HepG2 (cell line): ENCODE measurements around the gene TRAPPC1. TPM values are rescaled to one million over a fixed set of nuclear protein-coding genes. Genes with fewer than 3 reads are reported as not detected.

ENCODE experiments used
- ARNTL ChIP-seq: sonication (generic); formaldehyde crosslinking; IDR thresholded peaks from 2 replicates; pipeline ENCODE4 v1.4.0; 2020; ENCODE audit warnings: mild to moderate bottlenecking, missing genetic modification reagents
- CC2D1A ChIP-seq: sonication (generic); formaldehyde crosslinking; IDR thresholded peaks from 2 replicates; pipeline ENCODE4 v1.8.1; 2023; ENCODE audit warnings: mild to moderate bottlenecking, missing genetic modification reagents
- DMAP1 ChIP-seq: IDR thresholded peaks from 2 replicates; pipeline ENCODE4 v1.6.1; 2016
- EEA1 ChIP-seq: sonication (generic); formaldehyde crosslinking; IDR thresholded peaks from 2 replicates; pipeline ENCODE4 v1.5.1; 2020; ENCODE audit warnings: mild to moderate bottlenecking, missing genetic modification reagents, borderline replicate concordance
- HMGXB4 ChIP-seq, 2 experiments: sonication (generic) in 1 of 2; formaldehyde crosslinking in 1 of 2; IDR thresholded peaks; 2 replicates each; pipeline versions ENCODE4 v1.4.0 to v1.6.1; 2018 to 2020; ENCODE audit warnings: missing genetic modification reagents in 2 of 2, borderline replicate concordance in 1 of 2, low read depth in 1 of 2, mild to moderate bottlenecking in 1 of 2, missing biosample characterization in 1 of 2
- KDM4B ChIP-seq: sonication (generic); formaldehyde crosslinking; IDR thresholded peaks from 2 replicates; pipeline ENCODE4 v1.4.0; 2020; ENCODE audit warnings: missing genetic modification reagents
- KLF11 ChIP-seq: IDR thresholded peaks from 2 replicates; pipeline ENCODE4 v1.6.1; 2016; ENCODE audit warnings: missing compliant biosample characterization
- MEIS1 ChIP-seq: sonication (generic); formaldehyde crosslinking; IDR thresholded peaks from 2 replicates; pipeline ENCODE4 v1.9.0; 2021; ENCODE audit warnings: mild to moderate bottlenecking, missing genetic modification reagents, moderate library complexity, borderline replicate concordance
- RBM39 ChIP-seq: fragments of 200-400 bp; formaldehyde crosslinking; IDR thresholded peaks from one replicate; pipeline ENCODE4 v1.6.1; 2018; ENCODE audit warnings: antibody characterized with exemption, mild to moderate bottlenecking, low read depth, low read length; ENCODE audit not compliant: poor library complexity, severe bottlenecking
- SIX4 ChIP-seq: sonication (generic); formaldehyde crosslinking; IDR thresholded peaks from 2 replicates; pipeline ENCODE4 v1.4.0; 2020; ENCODE audit warnings: missing genetic modification reagents
- XBP1 ChIP-seq: sonication (generic); formaldehyde crosslinking; IDR thresholded peaks from 2 replicates; pipeline ENCODE4 v1.5.0; 2020; ENCODE audit warnings: missing genetic modification reagents
- ZKSCAN5 ChIP-seq: sonication (generic); formaldehyde crosslinking; IDR thresholded peaks from 2 replicates; pipeline ENCODE4 v1.5.1; 2020; ENCODE audit warnings: mild to moderate bottlenecking, missing genetic modification reagents
- ZNF160 ChIP-seq: sonication (generic); formaldehyde crosslinking; IDR thresholded peaks from 2 replicates; pipeline ENCODE4 v1.8.0; 2022; ENCODE audit warnings: mild to moderate bottlenecking, inconsistent platforms, missing genetic modification reagents
- ZNF546 ChIP-seq: sonication (generic); formaldehyde crosslinking; conservative IDR thresholded peaks from 2 replicates; pipeline ENCODE4 v1.8.1; 2023; ENCODE audit warnings: mild to moderate bottlenecking, missing genetic modification reagents
- ZNF549 ChIP-seq: sonication (generic); formaldehyde crosslinking; IDR thresholded peaks from 2 replicates; pipeline ENCODE4 v1.5.0; 2020; ENCODE audit warnings: missing genetic modification reagents
- ZNF670 ChIP-seq: sonication (generic); formaldehyde crosslinking; IDR thresholded peaks from 2 replicates; pipeline ENCODE4 v1.8.0; 2022; ENCODE audit warnings: mild to moderate bottlenecking, missing genetic modification reagents, borderline replicate concordance
- ZNF746 ChIP-seq: sonication (generic); formaldehyde crosslinking; IDR thresholded peaks from 2 replicates; pipeline ENCODE4 v1.8.0; 2022; ENCODE audit warnings: mild to moderate bottlenecking, missing genetic modification reagents
- ZNF792 ChIP-seq: IDR thresholded peaks from 2 replicates; pipeline ENCODE4 v1.6.1; 2016
- ZNF83 ChIP-seq: sonication (generic); formaldehyde crosslinking; IDR thresholded peaks from 2 replicates; pipeline ENCODE4 v1.4.0; 2020; ENCODE audit warnings: missing genetic modification reagents, mild to moderate bottlenecking, borderline replicate concordance
- polyA plus RNA-seq, 8 experiments: library from polyadenylated mRNA; depleted of rRNA in 3 of 8; stranded (reverse) in 7 of 8; unstranded in 1 of 8; fragments of >200 nt; fragmentation: Illumina TruSeq in 4 of 8; extraction: Trizol in 4 of 8; gene quantifications; 2 replicates each; pipeline versions ENCODE4 v1.2.1 to v1.2.3, GENCODE V29; 2011 to 2016; ENCODE audit warnings: low read depth in 4 of 8, missing spikeins in 1 of 8, mixed read lengths in 1 of 8; ENCODE audit not compliant: insufficient read depth in 1 of 8
- total RNA-seq, 5 experiments: library from RNA; depleted of rRNA; stranded (reverse); fragments of >200 nt; fragmentation: Illumina TruSeq; extraction: Trizol; gene quantifications; 2 replicates each; pipeline ENCODE4 v1.2.3, GENCODE V29; 2016; ENCODE audit warnings: low read depth in 1 of 5
- TF ChIP-seq, protein P1 (sequence below): IDR thresholded peaks from 2 replicates; pipeline ENCODE4 v1.6.1; 2018; ENCODE audit warnings: missing genetic modification reagents
- TF ChIP-seq, protein P2 (sequence below): sonication (generic); formaldehyde crosslinking; IDR thresholded peaks from 2 replicates; pipeline ENCODE4 v1.4.0; 2020; ENCODE audit warnings: missing genetic modification reagents
- TF ChIP-seq, protein P3 (sequence below): sonication (generic); formaldehyde crosslinking; conservative IDR thresholded peaks from 2 replicates; pipeline ENCODE4 v1.8.0; 2022; ENCODE audit warnings: missing genetic modification reagents

The TRAPPC1 gene
- total and polyA plus RNA-seq, 2 of the 13 experiments (the other 11 are each of a cell fraction or from before 2014, with no cell fraction given) = 28.1 to 44.9 TPM

DNA sequence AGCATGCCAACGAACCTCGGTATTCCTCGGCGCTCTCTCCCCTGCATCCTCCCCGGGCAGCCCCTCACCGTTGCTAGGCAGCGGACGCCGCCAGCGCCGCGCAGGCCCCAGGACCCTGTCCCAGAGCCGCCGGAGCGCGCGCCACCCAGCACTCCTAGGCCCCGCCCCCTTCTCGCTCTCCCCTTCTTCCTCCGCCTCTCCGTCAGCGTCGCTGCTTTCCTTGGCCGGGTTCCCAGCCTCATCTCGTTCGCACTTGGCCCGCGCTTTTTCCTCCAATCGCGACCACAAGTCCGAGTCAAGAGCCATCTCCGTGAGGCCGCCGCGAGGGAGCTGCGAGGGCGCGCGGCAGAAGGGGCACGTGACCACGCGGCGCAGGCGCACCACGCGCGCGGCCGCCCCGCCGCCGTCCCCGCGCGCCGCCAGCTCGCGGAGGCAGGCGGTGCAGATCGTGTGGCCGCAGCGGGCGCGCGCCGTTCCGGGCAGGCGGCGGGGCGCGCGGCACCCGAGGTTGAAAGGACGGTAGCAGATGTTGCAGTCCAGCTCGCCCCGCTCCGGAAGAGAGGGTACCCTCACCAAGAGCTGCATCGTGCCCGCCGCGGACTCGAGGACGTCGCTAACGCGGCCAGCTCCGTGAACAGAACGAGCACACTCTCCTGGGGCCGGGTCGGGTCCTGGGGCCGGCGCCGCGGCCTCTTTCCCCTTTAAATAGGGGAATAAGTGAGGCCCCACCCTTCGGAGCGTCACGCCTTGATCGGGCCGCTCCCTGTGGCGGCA lies 15.9 kb downstream of the TRAPPC1 start, which contains the start of gene RNF227 (continued):
- no peak; a peak in 3 of 4 replicates for TF ChIP-seq HMGXB4 (CRISPR knock-in tag; IDR thresholded peaks at IDR 0.05; ENCODE audit: borderline replicate concordance in 1 of 2, low read depth in 1 of 2)
- peak; percentile 91 for TF ChIP-seq ZNF546 (CRISPR knock-in tag)
- no peak for TF ChIP-seq ZKSCAN5
- TF ChIP-seq, protein P1, sequence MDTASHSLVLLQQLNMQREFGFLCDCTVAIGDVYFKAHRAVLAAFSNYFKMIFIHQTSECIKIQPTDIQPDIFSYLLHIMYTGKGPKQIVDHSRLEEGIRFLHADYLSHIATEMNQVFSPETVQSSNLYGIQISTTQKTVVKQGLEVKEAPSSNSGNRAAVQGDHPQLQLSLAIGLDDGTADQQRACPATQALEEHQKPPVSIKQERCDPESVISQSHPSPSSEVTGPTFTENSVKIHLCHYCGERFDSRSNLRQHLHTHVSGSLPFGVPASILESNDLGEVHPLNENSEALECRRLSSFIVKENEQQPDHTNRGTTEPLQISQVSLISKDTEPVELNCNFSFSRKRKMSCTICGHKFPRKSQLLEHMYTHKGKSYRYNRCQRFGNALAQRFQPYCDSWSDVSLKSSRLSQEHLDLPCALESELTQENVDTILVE (CRISPR knock-in tag) = no peak; the same call in 1 of the 2 replicates
- TF ChIP-seq KLF11 (CRISPR knock-in tag) = no peak
- TF ChIP-seq ZNF160 (CRISPR knock-in tag) = peak; percentile 76; the same call in 1 of the 2 replicates
- peak; percentile 77; the same call in 1 of the 2 replicates for TF ChIP-seq EEA1
- TF ChIP-seq, protein P2, sequence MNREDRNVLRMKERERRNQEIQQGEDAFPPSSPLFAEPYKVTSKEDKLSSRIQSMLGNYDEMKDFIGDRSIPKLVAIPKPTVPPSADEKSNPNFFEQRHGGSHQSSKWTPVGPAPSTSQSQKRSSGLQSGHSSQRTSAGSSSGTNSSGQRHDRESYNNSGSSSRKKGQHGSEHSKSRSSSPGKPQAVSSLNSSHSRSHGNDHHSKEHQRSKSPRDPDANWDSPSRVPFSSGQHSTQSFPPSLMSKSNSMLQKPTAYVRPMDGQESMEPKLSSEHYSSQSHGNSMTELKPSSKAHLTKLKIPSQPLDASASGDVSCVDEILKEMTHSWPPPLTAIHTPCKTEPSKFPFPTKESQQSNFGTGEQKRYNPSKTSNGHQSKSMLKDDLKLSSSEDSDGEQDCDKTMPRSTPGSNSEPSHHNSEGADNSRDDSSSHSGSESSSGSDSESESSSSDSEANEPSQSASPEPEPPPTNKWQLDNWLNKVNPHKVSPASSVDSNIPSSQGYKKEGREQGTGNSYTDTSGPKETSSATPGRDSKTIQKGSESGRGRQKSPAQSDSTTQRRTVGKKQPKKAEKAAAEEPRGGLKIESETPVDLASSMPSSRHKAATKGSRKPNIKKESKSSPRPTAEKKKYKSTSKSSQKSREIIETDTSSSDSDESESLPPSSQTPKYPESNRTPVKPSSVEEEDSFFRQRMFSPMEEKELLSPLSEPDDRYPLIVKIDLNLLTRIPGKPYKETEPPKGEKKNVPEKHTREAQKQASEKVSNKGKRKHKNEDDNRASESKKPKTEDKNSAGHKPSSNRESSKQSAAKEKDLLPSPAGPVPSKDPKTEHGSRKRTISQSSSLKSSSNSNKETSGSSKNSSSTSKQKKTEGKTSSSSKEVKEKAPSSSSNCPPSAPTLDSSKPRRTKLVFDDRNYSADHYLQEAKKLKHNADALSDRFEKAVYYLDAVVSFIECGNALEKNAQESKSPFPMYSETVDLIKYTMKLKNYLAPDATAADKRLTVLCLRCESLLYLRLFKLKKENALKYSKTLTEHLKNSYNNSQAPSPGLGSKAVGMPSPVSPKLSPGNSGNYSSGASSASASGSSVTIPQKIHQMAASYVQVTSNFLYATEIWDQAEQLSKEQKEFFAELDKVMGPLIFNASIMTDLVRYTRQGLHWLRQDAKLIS = no peak
- TF ChIP-seq RBM39 = peak; percentile 58
- no peak for TF ChIP-seq ZNF549 (CRISPR knock-in tag)
- TF ChIP-seq ZNF792 (CRISPR knock-in tag) = no peak
- no peak for TF ChIP-seq CC2D1A
- no peak for TF ChIP-seq ARNTL (CRISPR knock-in tag)
- TF ChIP-seq XBP1 (CRISPR knock-in tag) = no peak
- no peak; the same call in 1 of the 2 replicates for TF ChIP-seq MEIS1 (CRISPR knock-in tag)
- TF ChIP-seq KDM4B (CRISPR knock-in tag) = no peak
- TF ChIP-seq DMAP1 = peak; percentile 58; the same call in 1 of the 2 replicates
- TF ChIP-seq ZNF746 (CRISPR knock-in tag) = no peak
- TF ChIP-seq, protein P3, sequence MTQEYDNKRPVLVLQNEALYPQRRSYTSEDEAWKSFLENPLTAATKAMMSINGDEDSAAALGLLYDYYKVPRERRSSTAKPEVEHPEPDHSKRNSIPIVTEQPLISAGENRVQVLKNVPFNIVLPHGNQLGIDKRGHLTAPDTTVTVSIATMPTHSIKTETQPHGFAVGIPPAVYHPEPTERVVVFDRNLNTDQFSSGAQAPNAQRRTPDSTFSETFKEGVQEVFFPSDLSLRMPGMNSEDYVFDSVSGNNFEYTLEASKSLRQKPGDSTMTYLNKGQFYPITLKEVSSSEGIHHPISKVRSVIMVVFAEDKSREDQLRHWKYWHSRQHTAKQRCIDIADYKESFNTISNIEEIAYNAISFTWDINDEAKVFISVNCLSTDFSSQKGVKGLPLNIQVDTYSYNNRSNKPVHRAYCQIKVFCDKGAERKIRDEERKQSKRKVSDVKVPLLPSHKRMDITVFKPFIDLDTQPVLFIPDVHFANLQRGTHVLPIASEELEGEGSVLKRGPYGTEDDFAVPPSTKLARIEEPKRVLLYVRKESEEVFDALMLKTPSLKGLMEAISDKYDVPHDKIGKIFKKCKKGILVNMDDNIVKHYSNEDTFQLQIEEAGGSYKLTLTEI (CRISPR knock-in tag) = no peak
- no peak; the same call in 1 of the 2 replicates for TF ChIP-seq SIX4 (CRISPR knock-in tag)
- no peak for TF ChIP-seq ZNF83
- TF ChIP-seq ZNF670 (CRISPR knock-in tag) = no peak
